GM12878 (cell line): Measurements from ENCODE around the gene DET1. TPM values are rescaled to one million over a fixed set of nuclear protein-coding genes. Genes with fewer than 3 reads are reported as not detected.

ENCODE experiments used
- ATAC-seq: fragments of 200-7000 bp; cut with Tn5 transposase; 3 replicates; pipeline ENCODE4 v1.9.1; 2020; ENCODE audit warnings: mild to moderate bottlenecking, moderate library complexity
- BruUV-seq: library from RNA; stranded (reverse); fragments of 400-500 nt; replicated peaks from 2 replicates; lab custom pipeline; 2021; lab: Mats Ljungman, UMichigan
- CTCF ChIA-PET: fragments of 300-600 bp; sonication (Branson Sonifier 250); formaldehyde crosslinking; extraction: SDS; loops from one replicate; lab custom pipeline; 2021; ENCODE audit warnings: inconsistent platforms; lab: Yijun Ruan, JAX
- POLR2A ChIA-PET: fragments of 350-600 bp; formaldehyde crosslinking; extraction: SDS; loops from one replicate; lab custom pipeline; 2021; ENCODE audit warnings: inconsistent platforms; lab: Charles Lee
- RAD21 ChIA-PET: fragments of 300-600 bp; sonication (Branson Sonifier 250); formaldehyde crosslinking; loops from one replicate; lab custom pipeline; 2023; ENCODE audit warnings: antibody characterized with exemption; ENCODE audit not compliant: unreplicated experiment; lab: Charles Lee
- SMC1A ChIA-PET: fragments of 300-600 bp; sonication (Branson Sonifier 250); formaldehyde crosslinking; loops from one replicate; lab custom pipeline; 2023; ENCODE audit not compliant: unreplicated experiment, uncharacterized antibody; lab: Charles Lee
- DNase-seq: peaks from one replicate; pipeline ENCODE4 v3.0.0-alpha.2; 2011; ENCODE audit warnings: low read depth, low spot score
- FAIRE-seq: peaks from 3 replicates; lab custom pipeline; 2011; peaks lifted over from hg19 to GRCh38; lab: Jason Lieb, UNC
- H2AFZ ChIP-seq: 2 replicates; pipeline ENCODE4 v1.6.0; 2011; ENCODE audit warnings: low read depth, low read length, control low read depth; ENCODE audit not compliant: control insufficient read depth
- H3K27ac ChIP-seq: 2 replicates; pipeline ENCODE4 v1.5.1; 2011; ENCODE audit warnings: control low read depth; ENCODE audit not compliant: control insufficient read depth, insufficient read depth
- H3K27me3 ChIP-seq, 2 experiments: replicated peaks in 1 of 2; 2 replicates each; pipeline versions ENCODE4 v1.6.0 to v1.6.1; 2011; ENCODE audit warnings: low read length in 1 of 2; ENCODE audit not compliant: control insufficient read depth in 2 of 2, insufficient read depth in 2 of 2
- H3K36me3 ChIP-seq, 2 experiments: 2 replicates each; pipeline ENCODE4 v1.5.1; 2011; ENCODE audit warnings: low read length in 1 of 2; ENCODE audit not compliant: control insufficient read depth in 2 of 2, insufficient read depth in 2 of 2
- H3K4me1 ChIP-seq: 2 replicates; pipeline ENCODE4 v1.6.1; 2011; ENCODE audit warnings: mild to moderate bottlenecking, low read length, moderate library complexity, mixed read lengths; ENCODE audit not compliant: control insufficient read depth, insufficient read depth
- H3K4me2 ChIP-seq: 2 replicates; pipeline ENCODE4 v1.6.0; 2011; ENCODE audit warnings: control low read depth; ENCODE audit not compliant: control insufficient read depth, insufficient read depth
- H3K4me3 ChIP-seq: fragments of 200-600 bp; sonication (generic); 2 replicates; pipeline ENCODE4 v1.5.1; 2016
- H3K79me2 ChIP-seq: 2 replicates; pipeline ENCODE4 v1.6.0; 2011; ENCODE audit warnings: low read length; ENCODE audit not compliant: control insufficient read depth, insufficient read depth
- H3K9ac ChIP-seq: 2 replicates; pipeline ENCODE4 v1.8.0; 2011; ENCODE audit warnings: low read length, control low read depth, mixed read lengths; ENCODE audit not compliant: control insufficient read depth, insufficient read depth
- H3K9me3 ChIP-seq: replicated peaks from 3 replicates; pipeline ENCODE4 v1.5.1; 2011; ENCODE audit warnings: mild to moderate bottlenecking, low read length; ENCODE audit not compliant: control insufficient read depth, insufficient read depth
- H4K20me1 ChIP-seq: 2 replicates; pipeline ENCODE4 v1.6.0; 2011; ENCODE audit not compliant: control insufficient read depth, insufficient read depth
- BCL11A ChIP-seq: IDR thresholded peaks from 2 replicates; pipeline ENCODE4 v1.6.1; 2011; ENCODE audit warnings: low read depth, low read length
- CEBPB ChIP-seq, 2 experiments: fragments of 150-350 bp in 1 of 2; IDR thresholded peaks; 2 replicates each; pipeline ENCODE4 v1.6.1; 2012 to 2014; ENCODE audit warnings: low read depth in 2 of 2, low read length in 2 of 2, borderline replicate concordance in 1 of 2, inconsistent platforms in 1 of 2
- CHD1 ChIP-seq: IDR thresholded peaks from 2 replicates; pipeline ENCODE4 v1.6.1; 2012; ENCODE audit warnings: low read depth, low read length, improper control_type of control experiment
- CHD2 ChIP-seq: IDR thresholded peaks from 2 replicates; pipeline ENCODE4 v1.6.1; 2011; ENCODE audit warnings: low read depth, low read length, improper control_type of control experiment, borderline replicate concordance
- HDGF ChIP-seq: fragments of 450-650 bp; IDR thresholded peaks from 2 replicates; pipeline ENCODE4 v1.6.1; 2016; ENCODE audit warnings: antibody characterized with exemption
- IKZF1 ChIP-seq: fragments of 450-650 bp; conservative IDR thresholded peaks from 2 replicates; pipeline ENCODE4 v1.6.1; 2017; ENCODE audit warnings: antibody characterized with exemption, mild to moderate bottlenecking
- IKZF2 ChIP-seq, 2 experiments: fragments of 450-650 bp; IDR thresholded peaks; 2 replicates each; pipeline ENCODE4 v1.6.1; 2017; ENCODE audit warnings: mild to moderate bottlenecking in 2 of 2, moderate library complexity in 2 of 2
- KLF5 ChIP-seq: fragments of 450-650 bp; IDR thresholded peaks from 2 replicates; pipeline ENCODE4 v1.6.1; 2014; ENCODE audit warnings: mild to moderate bottlenecking; ENCODE audit not compliant: partially characterized antibody
- NR2F1 ChIP-seq: fragments of 450-650 bp; conservative IDR thresholded peaks from 2 replicates; pipeline ENCODE4 v1.6.1; 2017; ENCODE audit warnings: mild to moderate bottlenecking
- PAX8 ChIP-seq: fragments of 450-650 bp; IDR thresholded peaks from 2 replicates; pipeline ENCODE4 v1.6.1; 2017; ENCODE audit warnings: mild to moderate bottlenecking, moderate library complexity
- POLR2A ChIP-seq: IDR thresholded peaks from 2 replicates; pipeline ENCODE4 v1.6.1; 2011; ENCODE audit warnings: low read depth, mild to moderate bottlenecking, low read length
- PRDM15 ChIP-seq: fragments of 450-650 bp; formaldehyde crosslinking; IDR thresholded peaks from 2 replicates; pipeline ENCODE4 v1.4.0; 2020; ENCODE audit warnings: mild to moderate bottlenecking, moderate library complexity
- RBBP5 ChIP-seq: fragments of 200-600 bp; sonication (generic); conservative IDR thresholded peaks from 2 replicates; pipeline ENCODE4 v1.6.1; 2016
- STAT3 ChIP-seq: IDR thresholded peaks from 2 replicates; pipeline ENCODE4 v1.6.1; 2011; ENCODE audit warnings: low read depth, low read length, improper control_type of control experiment
- WGBS: methylation state at CpG from one replicate; pipeline ENCODE4 v1.1.6; 2016; ENCODE audit warnings: low lambda C conversion rate; ENCODE audit not compliant: insufficient replicate concordance, insufficient coverage; ENCODE audit errors: missing lambda C conversion rate; 5-methylcytosine and 5-hydroxymethylcytosine counted together
- in situ Hi-C: fragments of 300-500 bp; cut with MboI; formaldehyde crosslinking; loops from 9 replicates; pipeline ENCODE4 v1.14.3; 2018; ENCODE audit warnings: mixed read lengths
- intact Hi-C: fragments of 100-400 bp; cut with micrococcal nuclease; formaldehyde crosslinking; loops from one replicate; pipeline ENCODE4 v1.14.2; 2022; ENCODE audit not compliant: unreplicated experiment
- polyA plus RNA-seq, 11 experiments: library from polyadenylated mRNA; depleted of rRNA in 4 of 11; unstranded in 6 of 11; stranded (reverse) in 5 of 11; fragments of >200 nt; fragmentation: Nextera tagmentation in 4 of 11; fragmentation: Illumina TruSeq in 1 of 11; extraction: Ambion mirVana in 4 of 11; extraction: Trizol in 1 of 11; gene quantifications; 1 replicate in 1 of 11; 2 replicates in 10 of 11; pipeline versions ENCODE4 v1.2.1 to v1.2.3, GENCODE V29; 2011 to 2016; ENCODE audit warnings: inconsistent platforms in 2 of 11, missing spikeins in 2 of 11, low read depth in 1 of 11
- total RNA-seq, 4 experiments: library from RNA; depleted of rRNA in 3 of 4; stranded (reverse); fragments of >200 nt in 3 of 4; fragmentation: Illumina TruSeq in 1 of 4; extraction: Trizol in 1 of 4; gene quantifications; 2 replicates each; pipeline versions ENCODE4 v1.2.1 to v1.2.3, GENCODE V29; 2013 to 2021
- TF ChIP-seq, protein P1 (sequence below): fragments of 150-350 bp; IDR thresholded peaks from 2 replicates; pipeline ENCODE4 v1.6.1; 2016; ENCODE audit warnings: low read depth, low read length
- TF ChIP-seq, protein P2 (sequence below): IDR thresholded peaks from 2 replicates; pipeline ENCODE4 v1.6.1; 2011; ENCODE audit warnings: borderline replicate concordance, low read depth, mild to moderate bottlenecking, moderate library complexity, mixed read lengths, low read length; ENCODE audit not compliant: insufficient read depth; ENCODE audit errors: extremely low read length

Gene DET1
- total and polyA plus RNA-seq, 10 of the 15 experiments (the other 5 are each of a cell fraction or from before 2014, with no cell fraction given): 0.16 to 2.7 (median 1.4) TPM

- Histone ChIP-seq H3K27me3 (no peaks in the 10 kb centered on the region), H3K36me3 (no peaks in the 10 kb centered on the region), H3K79me2 (no peaks in the 10 kb centered on the region), H3K4me2 (no peak overlapping the region), H3K27ac (no peak overlapping the region), H4K20me1 (no peaks in the 10 kb centered on the region), H3K9ac (no peak overlapping the region), H3K4me1 (no peaks in the 10 kb centered on the region), H3K9me3 (no peaks in the 10 kb centered on the region), H2AFZ (no peak overlapping the region), H3K4me3 (no peak overlapping the region)
- POLR2A ChIA-PET: no interaction called here
- DNase-seq: no peak
- no peak for FAIRE-seq
- no peak for ATAC-seq
- intact Hi-C loops: no loop called here
- SMC1A ChIA-PET: no interaction called here
- RAD21 ChIA-PET: no interaction called here
- no TSS peak for BruUV-seq
- in situ Hi-C loops: no loop called here
- WGBS: 97% methylated on average over 2 of the region's 2 CpGs
- CTCF ChIA-PET: no interaction called here
- TF ChIP-seq, protein P1, sequence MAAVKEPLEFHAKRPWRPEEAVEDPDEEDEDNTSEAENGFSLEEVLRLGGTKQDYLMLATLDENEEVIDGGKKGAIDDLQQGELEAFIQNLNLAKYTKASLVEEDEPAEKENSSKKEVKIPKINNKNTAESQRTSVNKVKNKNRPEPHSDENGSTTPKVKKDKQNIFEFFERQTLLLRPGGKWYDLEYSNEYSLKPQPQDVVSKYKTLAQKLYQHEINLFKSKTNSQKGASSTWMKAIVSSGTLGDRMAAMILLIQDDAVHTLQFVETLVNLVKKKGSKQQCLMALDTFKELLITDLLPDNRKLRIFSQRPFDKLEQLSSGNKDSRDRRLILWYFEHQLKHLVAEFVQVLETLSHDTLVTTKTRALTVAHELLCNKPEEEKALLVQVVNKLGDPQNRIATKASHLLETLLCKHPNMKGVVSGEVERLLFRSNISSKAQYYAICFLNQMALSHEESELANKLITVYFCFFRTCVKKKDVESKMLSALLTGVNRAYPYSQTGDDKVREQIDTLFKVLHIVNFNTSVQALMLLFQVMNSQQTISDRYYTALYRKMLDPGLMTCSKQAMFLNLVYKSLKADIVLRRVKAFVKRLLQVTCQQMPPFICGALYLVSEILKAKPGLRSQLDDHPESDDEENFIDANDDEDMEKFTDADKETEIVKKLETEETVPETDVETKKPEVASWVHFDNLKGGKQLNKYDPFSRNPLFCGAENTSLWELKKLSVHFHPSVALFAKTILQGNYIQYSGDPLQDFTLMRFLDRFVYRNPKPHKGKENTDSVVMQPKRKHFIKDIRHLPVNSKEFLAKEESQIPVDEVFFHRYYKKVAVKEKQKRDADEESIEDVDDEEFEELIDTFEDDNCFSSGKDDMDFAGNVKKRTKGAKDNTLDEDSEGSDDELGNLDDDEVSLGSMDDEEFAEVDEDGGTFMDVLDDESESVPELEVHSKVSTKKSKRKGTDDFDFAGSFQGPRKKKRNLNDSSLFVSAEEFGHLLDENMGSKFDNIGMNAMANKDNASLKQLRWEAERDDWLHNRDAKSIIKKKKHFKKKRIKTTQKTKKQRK: no peak
- TF ChIP-seq STAT3 (no peak), KLF5 (no peak), IKZF1 (no peak), CHD1 (no peak), BCL11A (no peak), RBBP5 (no peak), PAX8 (no peak), CHD2 (no peak), POLR2A (no peak), PRDM15 (CRISPR knock-in tag) (no peak), NR2F1 (no peak), IKZF2 (IDR thresholded peaks at IDR 0.05) (no peak), HDGF (no peak), CEBPB (IDR thresholded peaks at IDR 0.05; ENCODE audit: borderline replicate concordance in 1 of 2, low read depth in 2 of 2, low read length in 2 of 2) (no peak)
- TF ChIP-seq, protein P2, sequence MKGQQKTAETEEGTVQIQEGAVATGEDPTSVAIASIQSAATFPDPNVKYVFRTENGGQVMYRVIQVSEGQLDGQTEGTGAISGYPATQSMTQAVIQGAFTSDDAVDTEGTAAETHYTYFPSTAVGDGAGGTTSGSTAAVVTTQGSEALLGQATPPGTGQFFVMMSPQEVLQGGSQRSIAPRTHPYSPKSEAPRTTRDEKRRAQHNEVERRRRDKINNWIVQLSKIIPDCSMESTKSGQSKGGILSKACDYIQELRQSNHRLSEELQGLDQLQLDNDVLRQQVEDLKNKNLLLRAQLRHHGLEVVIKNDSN: no peak
Measured at GRCh38 chr15:88487178-88487795, 59.2 kb downstream of the DET1 start.
